Mesothelial cell of epicardium (in vitro differentiated cells): ENCODE measurements around the gene DDHD1. TPM values are rescaled to one million over a fixed set of nuclear protein-coding genes. Genes with fewer than 3 reads are reported as not detected.

Experiments used
- DNase-seq, 2 experiments: peaks; one replicate each; pipeline ENCODE4 v3.0.0; 2021; ENCODE audit warnings: low spot score in 2 of 2; ENCODE audit not compliant: unreplicated experiment in 2 of 2
- H3K27ac Mint-ChIP-seq: 2 replicates; pipeline ENCODE4 v1.8.0; 2021; ENCODE audit warnings: mixed read lengths
- H3K27me3 Mint-ChIP-seq: 2 replicates; pipeline ENCODE4 v1.8.0; 2021; ENCODE audit warnings: low read depth, mixed read lengths
- H3K36me3 Mint-ChIP-seq: 2 replicates; pipeline ENCODE4 v1.8.0; 2021; ENCODE audit warnings: mixed read lengths
- H3K4me1 Mint-ChIP-seq: 2 replicates; pipeline ENCODE4 v1.8.0; 2021; ENCODE audit warnings: mixed read lengths
- H3K4me3 Mint-ChIP-seq: 2 replicates; pipeline ENCODE4 v1.8.0; 2021; ENCODE audit warnings: mild to moderate bottlenecking, moderate library complexity, mixed read lengths
- H3K9me3 Mint-ChIP-seq: 2 replicates; pipeline ENCODE4 v1.8.0; 2021; ENCODE audit warnings: mixed read lengths
- total RNA-seq: library from RNA; stranded (reverse); gene quantifications from 3 replicates; pipeline ENCODE4 v1.2.1, GENCODE V29; 2021
- TF ChIP-seq, protein P1 (sequence below): fragments of 200-600 bp; sonication (generic); IDR thresholded peaks from one replicate; pipeline ENCODE4 v1.5.0; 2021; ENCODE audit warnings: antibody characterized with exemption; ENCODE audit not compliant: unreplicated experiment

DDHD1 gene
- total RNA-seq, 1 donor from 2014 or later: 24.3 TPM

DNA sequence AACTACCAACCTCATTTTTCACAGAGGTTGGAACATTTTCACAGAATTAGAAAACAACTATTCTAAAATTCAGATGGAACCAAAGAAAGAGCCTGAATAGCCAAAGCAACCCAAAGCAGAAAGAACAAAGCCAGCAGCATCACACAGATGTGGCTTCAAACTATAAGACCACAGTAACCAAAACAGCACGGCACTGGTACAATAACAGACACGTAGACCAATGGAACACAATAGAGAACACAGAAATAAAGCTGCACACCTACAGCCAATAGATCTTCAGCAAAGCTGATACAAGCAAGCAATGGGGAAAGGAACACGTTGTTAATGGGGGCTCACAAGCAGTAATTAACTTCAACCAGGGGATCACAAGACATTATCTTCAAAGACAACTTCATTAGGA is 114.5 kb downstream of the DDHD1 start:
- DNase-seq: no peak
- no peak overlapping the region for H3K27ac Mint-ChIP-seq
- peaks cover 40% of the 10 kb centered on the region for H3K4me1 Mint-ChIP-seq
- H3K27me3 Mint-ChIP-seq: no peaks in the 10 kb centered on the region
- peaks cover 27% of the 10 kb centered on the region for H3K36me3 Mint-ChIP-seq
- peaks cover 20% of the 10 kb centered on the region for H3K9me3 Mint-ChIP-seq
- TF ChIP-seq, protein P1, sequence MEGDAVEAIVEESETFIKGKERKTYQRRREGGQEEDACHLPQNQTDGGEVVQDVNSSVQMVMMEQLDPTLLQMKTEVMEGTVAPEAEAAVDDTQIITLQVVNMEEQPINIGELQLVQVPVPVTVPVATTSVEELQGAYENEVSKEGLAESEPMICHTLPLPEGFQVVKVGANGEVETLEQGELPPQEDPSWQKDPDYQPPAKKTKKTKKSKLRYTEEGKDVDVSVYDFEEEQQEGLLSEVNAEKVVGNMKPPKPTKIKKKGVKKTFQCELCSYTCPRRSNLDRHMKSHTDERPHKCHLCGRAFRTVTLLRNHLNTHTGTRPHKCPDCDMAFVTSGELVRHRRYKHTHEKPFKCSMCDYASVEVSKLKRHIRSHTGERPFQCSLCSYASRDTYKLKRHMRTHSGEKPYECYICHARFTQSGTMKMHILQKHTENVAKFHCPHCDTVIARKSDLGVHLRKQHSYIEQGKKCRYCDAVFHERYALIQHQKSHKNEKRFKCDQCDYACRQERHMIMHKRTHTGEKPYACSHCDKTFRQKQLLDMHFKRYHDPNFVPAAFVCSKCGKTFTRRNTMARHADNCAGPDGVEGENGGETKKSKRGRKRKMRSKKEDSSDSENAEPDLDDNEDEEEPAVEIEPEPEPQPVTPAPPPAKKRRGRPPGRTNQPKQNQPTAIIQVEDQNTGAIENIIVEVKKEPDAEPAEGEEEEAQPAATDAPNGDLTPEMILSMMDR: no peak
- H3K4me3 Mint-ChIP-seq: no peak overlapping the region

- Mint-ChIP-seq H3K9me3 (peaks cover 20% of the 10 kb centered on the region), H3K4me3 (no peak overlapping the region), H3K36me3 (peaks cover 27% of the 10 kb centered on the region), H3K27me3 (no peaks in the 10 kb centered on the region), H3K4me1 (peaks cover 33% of the 10 kb centered on the region), H3K27ac (no peak overlapping the region)
- no peak for DNase-seq
- TF ChIP-seq, protein P1: no peak
Measured at GRCh38 chr14:53037016-53037415, 116.1 kb downstream of the DDHD1 start.

GRCh38 chr14:53035336-53036210 is 117.5 kb downstream of the DDHD1 start:
- peaks cover 20% of the 10 kb centered on the region for H3K9me3 Mint-ChIP-seq
- peaks cover 24% of the 10 kb centered on the region for H3K4me1 Mint-ChIP-seq
- peaks cover 27% of the 10 kb centered on the region for H3K36me3 Mint-ChIP-seq
- H3K27me3 Mint-ChIP-seq: no peaks in the 10 kb centered on the region
- no peak for DNase-seq
- TF ChIP-seq, protein P1: no peak
- H3K27ac Mint-ChIP-seq: peak overlapping the region; percentile 10
- H3K4me3 Mint-ChIP-seq: no peak overlapping the region

- Mint-ChIP-seq H3K36me3 (peaks cover 27% of the 10 kb centered on the region), H3K27ac (peak overlapping the region; percentile 68), H3K4me3 (no peak overlapping the region), H3K27me3 (no peaks in the 10 kb centered on the region), H3K9me3 (peaks cover 20% of the 10 kb centered on the region), H3K4me1 (peaks cover 22% of the 10 kb centered on the region)
- TF ChIP-seq, protein P1: no peak
- no peak for DNase-seq
Measured at GRCh38 chr14:53034688-53035230, 118.4 kb downstream of the DDHD1 start.

DNA sequence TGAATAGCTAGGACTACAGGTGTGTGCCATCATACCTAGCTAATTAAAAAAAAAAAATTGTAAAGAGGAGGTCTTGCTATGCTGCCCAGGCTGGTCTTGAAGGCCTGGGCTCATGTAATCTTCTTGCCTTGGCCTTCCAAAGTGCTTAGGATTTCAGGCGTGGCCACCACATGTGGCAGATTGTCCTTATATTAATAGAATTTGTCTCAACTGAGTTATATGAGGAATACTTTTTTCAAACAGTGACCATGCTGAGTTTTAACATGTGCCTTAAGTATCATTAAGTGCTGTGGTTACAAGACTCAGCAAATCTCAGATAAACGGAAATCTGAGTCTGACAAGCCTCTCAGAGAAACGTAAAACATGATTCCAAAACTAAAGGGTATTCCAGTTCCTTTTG is 119.1 kb downstream of the DDHD1 start:
- Mint-ChIP-seq H3K27ac (no peak overlapping the region), H3K36me3 (peaks cover 27% of the 10 kb centered on the region), H3K27me3 (no peaks in the 10 kb centered on the region), H3K4me1 (peaks cover 22% of the 10 kb centered on the region), H3K9me3 (peaks cover 20% of the 10 kb centered on the region), H3K4me3 (no peak overlapping the region)
- TF ChIP-seq, protein P1: no peak
- no peak for DNase-seq
